Thoracic aorta (tissue), 2 donors: ENCODE measurements around the gene TRAPPC12. TPM values are rescaled to one million over a fixed set of nuclear protein-coding genes. Genes with fewer than 3 reads are reported as not detected.

Experiments
- ATAC-seq: fragments of 150-250 bp; one replicate; pipeline ENCODE4 v1.8.0; 2017; ENCODE audit warnings: low read depth; ENCODE audit not compliant: insufficient number of reproducible peaks, low FRiP score
- DNase-seq: peaks from one replicate; pipeline ENCODE4 v3.0.0-alpha.2; 2020; ENCODE audit warnings: low spot score
- H3K27ac ChIP-seq, 2 donors: fragments of 200-600 bp; sonication (generic); 1 replicate in 1 of 2; 2 replicates in 1 of 2; pipeline ENCODE4 v1.5.1; 2016; ENCODE audit warnings: mild to moderate bottlenecking in 2 of 2, moderate library complexity in 2 of 2
- H3K27me3 ChIP-seq: fragments of 200-600 bp; sonication (generic); replicated peaks from 2 replicates; pipeline ENCODE4 v1.6.0; 2016; ENCODE audit warnings: mild to moderate bottlenecking; ENCODE audit not compliant: insufficient read depth
- H3K36me3 ChIP-seq: fragments of 200-600 bp; sonication (generic); one replicate; pipeline ENCODE4 v1.5.1; 2016
- H3K4me1 ChIP-seq, 2 donors: fragments of 200-600 bp; sonication (generic); 1 replicate in 1 of 2; 2 replicates in 1 of 2; pipeline versions ENCODE4 v1.5.1 to v1.6.0; 2016; ENCODE audit warnings: low read depth in 2 of 2, mild to moderate bottlenecking in 1 of 2; ENCODE audit not compliant: control insufficient read depth in 1 of 2
- H3K4me3 ChIP-seq: fragments of 200-600 bp; sonication (generic); 2 replicates; pipeline ENCODE4 v1.5.1; 2016; ENCODE audit warnings: mild to moderate bottlenecking
- H3K9me3 ChIP-seq: fragments of 200-600 bp; sonication (generic); 2 replicates; pipeline ENCODE4 v1.5.1; 2016
- total RNA-seq, 2 donors: library from RNA; depleted of rRNA; stranded (reverse); fragments of >200 nt; gene quantifications; one replicate each; pipeline versions ENCODE4 v1.1.0 to v1.2.3, GENCODE V29; 2016
- TF ChIP-seq, protein P1 (sequence below): fragments of 200-600 bp; sonication (generic); IDR thresholded peaks from one replicate; pipeline ENCODE4 v1.5.1; 2019; ENCODE audit warnings: antibody characterized with exemption

TRAPPC12 gene
- total RNA-seq, 2 donors from 2014 or later, result 121 to 180 TPM

DNA sequence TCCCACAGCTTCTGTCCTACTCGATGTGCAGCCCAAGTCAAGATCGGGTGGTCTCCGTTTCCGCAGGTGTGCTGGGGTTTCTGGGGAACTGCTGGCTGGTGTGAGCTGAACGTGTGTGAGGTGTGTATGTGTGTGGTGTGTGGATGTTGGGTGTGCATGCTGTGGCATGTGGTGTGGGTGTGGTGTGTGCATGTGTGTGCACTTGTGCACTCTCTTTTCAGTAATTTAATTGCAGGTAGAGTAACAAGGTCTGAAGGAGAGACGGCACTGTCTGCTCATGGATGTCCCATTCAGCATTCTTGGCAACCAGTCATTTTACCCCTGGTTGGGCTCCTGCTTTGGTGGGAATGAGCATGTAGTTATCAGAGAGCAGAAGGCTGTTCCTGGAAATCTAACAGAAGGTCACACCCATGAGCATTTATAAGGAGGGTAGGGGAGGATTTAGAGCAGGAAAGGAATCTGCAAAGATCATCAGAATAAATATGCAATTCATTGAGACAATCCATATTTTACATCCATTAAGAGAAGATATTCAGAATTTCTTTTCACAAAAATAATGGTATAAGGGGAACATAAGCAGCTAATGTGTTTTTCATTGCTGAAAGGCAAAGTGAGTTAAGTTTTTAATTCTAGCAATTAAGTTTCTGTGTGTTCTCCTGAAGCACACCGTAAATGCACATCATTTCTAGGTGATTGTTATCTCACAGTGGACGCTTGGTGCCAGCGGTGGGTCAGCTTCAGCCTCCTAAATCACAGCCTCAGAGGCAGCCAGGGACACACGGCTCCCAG, 79.1 kb downstream of the TRAPPC12 start:
- Histone ChIP-seq H3K36me3 (peaks cover 16% of the 10 kb centered on the region), H3K27me3 (no peaks in the 10 kb centered on the region), H3K27ac (peak overlapping the region in 1 of 2 donors; percentile 86), H3K4me3 (no peak overlapping the region), H3K9me3 (no peaks in the 10 kb centered on the region), H3K4me1 (peaks cover 0 to 14% of the 10 kb centered on the region in 2 donors)
- DNase-seq, result no peak
- TF ChIP-seq, protein P1, sequence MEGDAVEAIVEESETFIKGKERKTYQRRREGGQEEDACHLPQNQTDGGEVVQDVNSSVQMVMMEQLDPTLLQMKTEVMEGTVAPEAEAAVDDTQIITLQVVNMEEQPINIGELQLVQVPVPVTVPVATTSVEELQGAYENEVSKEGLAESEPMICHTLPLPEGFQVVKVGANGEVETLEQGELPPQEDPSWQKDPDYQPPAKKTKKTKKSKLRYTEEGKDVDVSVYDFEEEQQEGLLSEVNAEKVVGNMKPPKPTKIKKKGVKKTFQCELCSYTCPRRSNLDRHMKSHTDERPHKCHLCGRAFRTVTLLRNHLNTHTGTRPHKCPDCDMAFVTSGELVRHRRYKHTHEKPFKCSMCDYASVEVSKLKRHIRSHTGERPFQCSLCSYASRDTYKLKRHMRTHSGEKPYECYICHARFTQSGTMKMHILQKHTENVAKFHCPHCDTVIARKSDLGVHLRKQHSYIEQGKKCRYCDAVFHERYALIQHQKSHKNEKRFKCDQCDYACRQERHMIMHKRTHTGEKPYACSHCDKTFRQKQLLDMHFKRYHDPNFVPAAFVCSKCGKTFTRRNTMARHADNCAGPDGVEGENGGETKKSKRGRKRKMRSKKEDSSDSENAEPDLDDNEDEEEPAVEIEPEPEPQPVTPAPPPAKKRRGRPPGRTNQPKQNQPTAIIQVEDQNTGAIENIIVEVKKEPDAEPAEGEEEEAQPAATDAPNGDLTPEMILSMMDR, result no peak
- no peak for ATAC-seq

GRCh38 chr2:3459185-3460015, 79.9 kb downstream of the TRAPPC12 start:
- H3K27ac ChIP-seq, result peak overlapping the region; percentile 72 to 86
- no peak overlapping the region for H3K4me3 ChIP-seq
- ATAC-seq (no peak), DNase-seq (no peak)
- no peaks in the 10 kb centered on the region for H3K9me3 ChIP-seq
- H3K4me1 ChIP-seq, result peaks cover 0 to 14% of the 10 kb centered on the region in 2 donors
- no peaks in the 10 kb centered on the region for H3K27me3 ChIP-seq
- TF ChIP-seq, protein P1, result no peak
- H3K36me3 ChIP-seq, result peaks cover 14% of the 10 kb centered on the region

DNA sequence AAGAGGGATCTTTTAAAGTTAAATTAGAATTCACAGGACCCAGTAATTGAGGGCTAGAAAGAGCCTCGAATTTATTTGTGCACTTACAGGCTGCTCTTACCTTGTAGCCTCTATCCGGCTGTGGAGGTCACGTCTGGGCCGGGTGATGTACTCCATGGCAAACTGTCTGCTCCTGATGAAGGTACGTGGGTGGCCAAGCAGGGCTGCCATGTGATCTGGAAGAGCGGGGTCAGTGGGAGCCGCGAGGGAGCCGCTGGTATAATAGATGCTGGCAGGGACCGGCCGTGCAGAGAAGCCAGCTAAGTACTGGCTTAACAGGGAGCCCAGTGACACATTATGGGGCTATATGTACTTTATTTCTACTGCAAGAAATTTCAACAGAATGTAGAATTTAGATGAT, 80.7 kb downstream of the TRAPPC12 start:
- Histone ChIP-seq H3K27ac (peak overlapping the region; percentile 72 to 86), H3K4me3 (no peak overlapping the region), H3K27me3 (no peaks in the 10 kb centered on the region), H3K4me1 (peaks cover 0 to 14% of the 10 kb centered on the region in 2 donors), H3K36me3 (peaks cover 14% of the 10 kb centered on the region), H3K9me3 (no peaks in the 10 kb centered on the region)
- ATAC-seq, result no peak
- TF ChIP-seq, protein P1, result no peak
- DNase-seq, result no peak

DNA sequence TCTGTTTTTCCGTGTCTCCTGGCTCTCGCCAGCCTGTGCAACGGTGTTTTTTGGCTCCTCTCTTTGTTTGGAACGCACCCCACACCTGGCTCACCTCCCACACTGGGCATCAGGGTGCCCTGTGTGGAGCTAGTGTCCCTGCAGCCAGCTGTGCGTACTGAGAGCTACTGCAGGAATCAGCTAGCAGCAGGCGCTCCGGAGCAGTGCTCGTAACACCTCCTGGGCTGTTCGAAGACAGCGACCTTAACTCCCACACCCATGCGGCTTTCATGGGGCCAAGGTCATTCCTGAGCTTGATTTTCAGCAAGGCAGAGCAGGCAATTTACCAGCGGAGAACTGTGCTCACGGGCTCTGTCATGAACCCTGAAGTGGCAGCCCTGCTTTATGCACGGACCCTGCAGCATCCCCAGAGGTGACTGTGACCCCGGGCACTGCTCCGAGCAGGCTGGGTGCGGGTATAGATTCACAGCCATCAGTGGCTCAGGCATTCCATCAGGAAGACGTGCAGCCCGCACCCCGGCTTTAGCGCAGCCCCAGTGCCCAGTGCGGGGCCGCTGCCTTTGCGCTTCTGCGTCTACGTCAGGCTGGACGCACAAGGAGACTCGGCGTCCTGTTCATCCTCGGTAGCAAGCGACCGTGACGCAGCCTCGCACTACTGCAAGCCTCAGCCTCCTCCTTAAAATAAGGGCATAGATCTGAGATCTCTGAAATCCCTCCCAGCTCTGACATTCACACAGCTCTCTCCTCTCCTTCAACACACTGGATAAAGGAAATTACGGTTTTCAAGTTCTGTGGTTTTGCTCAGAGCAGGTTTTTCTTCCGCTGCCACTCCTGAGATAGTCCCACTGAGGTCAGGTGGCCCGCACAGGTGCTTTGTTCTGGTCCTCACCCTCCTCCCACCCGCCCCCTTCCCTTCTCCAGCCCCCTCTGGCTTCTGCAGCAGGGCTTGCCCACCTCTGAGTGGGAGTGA, 81.6 kb downstream of the TRAPPC12 start:
- no peaks in the 10 kb centered on the region for H3K27me3 ChIP-seq
- peak overlapping the region; percentile 72 to 86 for H3K27ac ChIP-seq
- H3K4me1 ChIP-seq, result peaks cover 5 to 24% of the 10 kb centered on the region in 2 donors
- ATAC-seq (no peak), DNase-seq (no peak)
- no peaks in the 10 kb centered on the region for H3K9me3 ChIP-seq
- no peak overlapping the region for H3K4me3 ChIP-seq
- peaks cover 14% of the 10 kb centered on the region for H3K36me3 ChIP-seq
- TF ChIP-seq, protein P1, result no peak
